Measurements from ENCODE around the gene TMEM256.
A peak's percentile ranks its signal among the peaks of the same experiment; 100 is the strongest.
"Not testable (repeated sequence)": the region's sequence is repeated elsewhere in the genome, so short reads cannot be mapped to it uniquely, and the experiment has no call there.

The TMEM256 gene

DNA sequence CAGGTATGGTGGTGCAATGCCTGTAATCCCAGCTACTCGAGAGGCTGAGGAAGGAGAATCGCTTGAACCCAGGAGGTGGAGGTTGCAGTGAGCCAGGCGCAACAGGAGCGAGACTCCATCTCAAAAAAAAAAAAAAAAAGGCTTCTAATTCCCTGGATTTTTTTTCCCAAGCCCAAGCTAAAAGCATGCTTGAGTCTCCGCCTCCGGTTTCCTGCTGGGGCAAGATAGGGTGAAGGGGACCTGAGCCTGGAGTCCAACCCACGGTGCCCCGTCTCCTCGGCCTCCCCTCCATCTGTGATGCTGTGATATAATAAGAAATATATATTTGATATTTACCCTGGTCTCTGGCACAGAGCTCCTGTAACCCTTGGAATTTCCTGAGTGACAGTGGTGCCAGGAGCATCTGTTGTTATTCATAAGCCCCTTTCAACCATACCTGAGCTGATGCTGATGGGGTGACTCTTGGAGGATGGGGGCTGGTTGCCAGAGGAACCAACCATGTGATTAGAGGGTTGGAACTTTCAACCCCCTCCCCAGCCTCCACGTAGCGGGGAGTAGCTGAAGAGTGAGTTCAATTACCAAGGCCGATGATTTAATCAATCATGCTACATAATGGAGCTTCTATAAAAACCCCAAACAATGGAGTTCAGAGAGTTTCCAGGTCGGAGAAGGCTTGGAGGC is 35.8 kb downstream of the TMEM256 start:
- Mint-ChIP-seq H3K27me3 (ENCODE audit: low read depth) (peaks cover 9% of the 10 kb centered on the region), H3K4me1 (ENCODE audit: low read depth) (no peaks in the 10 kb centered on the region)

DNA sequence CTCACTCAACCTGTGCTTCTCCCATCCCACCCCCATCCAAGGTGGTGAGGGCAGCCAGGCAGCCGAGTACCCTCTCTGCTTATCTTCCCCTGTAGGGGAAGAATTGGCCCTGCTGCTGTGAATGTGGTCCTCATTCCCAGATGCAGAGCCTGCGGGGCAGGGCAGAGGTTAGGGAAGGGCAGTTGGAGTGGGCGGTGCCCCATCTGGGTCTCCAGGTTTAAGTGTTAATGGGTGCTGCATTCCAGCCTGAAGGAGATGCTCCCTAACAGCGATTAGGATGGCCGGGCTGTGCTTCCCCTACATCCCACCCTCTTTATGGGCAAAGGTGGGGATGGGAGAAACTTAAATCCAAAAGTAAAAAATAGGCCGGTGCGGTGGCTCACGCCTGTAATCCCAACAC is 36.8 kb downstream of the TMEM256 start:
- Mint-ChIP-seq H3K4me3 (no peak overlapping the region), H3K9me3 (no peaks in the 10 kb centered on the region), H3K36me3 (ENCODE audit: low read depth) (no peaks in the 10 kb centered on the region), H3K27me3 (ENCODE audit: low read depth) (peaks cover 9% of the 10 kb centered on the region), H3K4me1 (ENCODE audit: low read depth) (no peaks in the 10 kb centered on the region), H3K27ac (no peak overlapping the region)

More for the DNA sequence above, 35.8 kb downstream of the TMEM256 start:
- Mint-ChIP-seq H3K36me3 (ENCODE audit: low read depth) (no peaks in the 10 kb centered on the region), H3K4me3 (no peak overlapping the region), H3K9me3 (no peaks in the 10 kb centered on the region), H3K27ac (no peak overlapping the region)

DNA sequence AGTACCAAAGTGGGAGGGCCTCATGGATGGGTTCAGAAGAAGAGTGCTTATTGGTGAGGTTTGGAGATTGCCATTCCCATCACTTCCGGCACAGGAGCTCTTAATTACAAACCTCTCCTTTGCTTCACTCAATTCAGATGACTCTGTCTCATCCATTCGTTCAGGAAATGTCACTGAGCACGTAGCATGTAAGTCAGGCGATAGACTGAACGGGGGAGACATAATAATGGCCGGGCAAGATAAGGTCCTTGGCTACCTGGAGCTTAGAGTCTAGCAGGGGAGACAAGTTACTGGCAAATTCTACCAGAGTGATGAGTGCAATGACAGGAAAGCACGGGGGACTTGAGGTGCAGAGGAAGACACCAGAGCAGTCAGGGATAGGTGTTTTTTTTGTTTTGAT is 37.9 kb downstream of the TMEM256 start:
- not testable (repeated sequence) for H3K4me3 Mint-ChIP-seq; H3K9me3 Mint-ChIP-seq; H3K27me3 Mint-ChIP-seq (ENCODE audit: low read depth); H3K4me1 Mint-ChIP-seq (ENCODE audit: low read depth); H3K27ac Mint-ChIP-seq; H3K36me3 Mint-ChIP-seq (ENCODE audit: low read depth)

DNA sequence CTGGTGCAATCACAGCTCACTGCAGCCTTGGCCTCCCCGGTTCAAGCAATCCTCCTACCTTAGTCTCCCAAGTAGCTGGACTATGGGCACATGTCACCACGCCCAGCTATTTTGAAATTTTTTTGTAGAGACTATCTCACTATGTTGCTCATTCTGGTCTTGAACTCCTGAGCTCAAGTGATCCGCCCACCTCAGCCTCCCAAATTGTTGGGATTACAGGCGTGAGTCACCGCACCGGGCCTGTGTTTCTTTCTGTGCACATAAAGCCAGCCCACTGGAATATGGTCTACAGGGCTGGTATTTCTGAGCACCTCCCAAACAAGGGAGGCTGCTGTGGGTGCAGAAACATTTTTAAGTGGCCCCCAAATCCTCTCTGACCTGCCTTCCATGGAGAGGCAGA is 40.6 kb downstream of the TMEM256 start:
- H3K36me3 Mint-ChIP-seq (ENCODE audit: low read depth) = no peaks in the 10 kb centered on the region
- no peak overlapping the region for H3K27ac Mint-ChIP-seq
- no peaks in the 10 kb centered on the region for H3K9me3 Mint-ChIP-seq
- H3K4me1 Mint-ChIP-seq (ENCODE audit: low read depth) = no peaks in the 10 kb centered on the region
- no peak overlapping the region for H3K4me3 Mint-ChIP-seq
- peaks cover 3% of the 10 kb centered on the region for H3K27me3 Mint-ChIP-seq (ENCODE audit: low read depth)

DNA sequence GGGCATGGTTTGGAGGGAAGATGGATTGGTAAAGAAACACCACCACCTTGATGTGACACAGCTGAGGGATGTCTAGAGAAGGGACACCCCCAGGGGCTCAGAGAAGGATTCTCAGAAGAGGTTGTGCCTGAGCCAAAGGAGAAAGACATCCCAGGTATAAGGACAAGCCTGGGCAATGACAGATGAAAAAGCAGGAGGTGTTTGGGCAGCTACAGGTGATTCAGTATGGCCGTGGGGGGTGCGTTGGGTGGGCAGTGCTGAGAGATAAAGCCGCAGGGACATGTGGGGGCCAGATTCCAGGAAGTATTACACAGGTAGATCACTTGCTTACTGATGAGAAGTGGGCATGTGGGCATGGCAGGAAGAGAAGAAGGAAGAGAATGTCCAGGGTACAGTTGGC is 42.0 kb downstream of the TMEM256 start:
- Mint-ChIP-seq H3K4me1 (ENCODE audit: low read depth) (no peaks in the 10 kb centered on the region), H3K4me3 (no peak overlapping the region), H3K27ac (no peak overlapping the region), H3K36me3 (ENCODE audit: low read depth) (no peaks in the 10 kb centered on the region), H3K27me3 (ENCODE audit: low read depth) (no peaks in the 10 kb centered on the region), H3K9me3 (no peaks in the 10 kb centered on the region)

DNA sequence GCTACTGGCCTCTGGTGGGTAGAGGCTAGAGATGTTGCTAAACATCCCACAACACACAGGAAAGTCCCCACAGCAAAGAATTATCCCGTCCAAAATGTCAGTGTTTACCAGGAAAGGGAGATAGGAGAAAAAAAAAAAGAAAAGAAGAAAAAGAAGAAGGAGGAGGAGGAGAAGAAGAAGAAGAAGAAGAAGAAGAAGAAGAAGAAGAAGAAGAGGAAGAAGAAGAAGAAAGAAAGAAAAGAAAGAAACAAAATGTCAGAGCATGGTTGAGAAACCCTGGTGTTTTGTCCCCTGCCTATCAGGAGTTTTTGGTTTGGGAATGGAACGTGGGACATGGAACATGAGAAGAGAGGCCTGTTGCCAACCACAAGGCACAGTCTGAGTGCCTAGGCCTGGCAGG is 46.5 kb downstream of the TMEM256 start:
- Mint-ChIP-seq H3K4me1 (ENCODE audit: low read depth) (peaks cover 27% of the 10 kb centered on the region), H3K9me3 (no peaks in the 10 kb centered on the region)

DNA sequence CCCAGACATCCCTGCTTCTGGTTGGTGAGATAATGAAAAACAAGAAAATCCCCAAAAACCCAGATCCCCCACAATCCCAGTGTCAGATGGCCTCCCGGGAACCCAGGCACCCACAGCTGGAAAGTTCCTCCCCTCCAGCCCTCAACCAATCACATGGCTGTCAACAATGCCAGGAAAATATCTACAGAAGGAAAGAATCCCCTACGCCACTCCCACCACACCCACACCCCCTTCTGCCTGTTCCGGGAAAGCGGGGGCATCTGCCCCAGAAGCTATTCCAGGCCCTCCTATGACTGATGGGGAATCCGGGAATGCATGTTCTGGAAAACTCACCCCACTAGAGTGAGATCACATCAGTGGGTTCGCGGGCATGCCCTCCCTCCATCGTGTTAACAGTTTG is 47.1 kb downstream of the TMEM256 start:
- Mint-ChIP-seq H3K4me3 (no peak overlapping the region), H3K9me3 (no peaks in the 10 kb centered on the region), H3K27ac (peak overlapping the region; percentile 41), H3K36me3 (ENCODE audit: low read depth) (peaks cover 8% of the 10 kb centered on the region), H3K27me3 (ENCODE audit: low read depth) (no peaks in the 10 kb centered on the region), H3K4me1 (ENCODE audit: low read depth) (peaks cover 28% of the 10 kb centered on the region)

More for the DNA sequence above, 46.5 kb downstream of the TMEM256 start:
- Mint-ChIP-seq H3K27me3 (ENCODE audit: low read depth) (no peaks in the 10 kb centered on the region), H3K27ac (no peak overlapping the region), H3K4me3 (no peak overlapping the region), H3K36me3 (ENCODE audit: low read depth) (peaks cover 7% of the 10 kb centered on the region)

DNA sequence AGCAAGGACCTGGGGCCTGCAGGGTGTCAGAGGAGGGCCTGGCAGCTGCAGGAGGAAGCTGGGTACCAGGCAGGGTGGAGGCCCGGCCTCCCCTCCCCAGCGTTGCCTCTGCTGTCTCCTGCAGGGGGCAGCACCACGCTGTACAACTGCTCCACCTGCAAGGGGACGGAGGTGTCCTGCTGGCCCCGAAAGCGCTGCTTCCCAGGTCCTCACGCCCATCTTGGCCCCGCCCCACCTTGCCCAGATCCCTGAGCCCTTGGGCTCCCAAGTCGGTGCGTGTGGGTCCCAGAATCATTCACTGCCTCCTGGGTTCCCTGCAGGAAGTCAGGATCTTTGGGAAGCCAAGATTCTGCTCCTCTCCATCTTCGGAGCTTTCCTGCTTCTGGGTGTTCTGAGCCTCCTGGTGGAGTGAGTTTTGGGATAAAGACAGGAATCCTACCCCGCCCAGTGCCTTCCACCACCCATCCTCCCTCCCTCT is 47.8 kb downstream of the TMEM256 start:
- H3K4me1 Mint-ChIP-seq (ENCODE audit: low read depth) = peaks cover 31% of the 10 kb centered on the region
- H3K36me3 Mint-ChIP-seq (ENCODE audit: low read depth) = peaks cover 11% of the 10 kb centered on the region
- H3K27ac Mint-ChIP-seq = peak overlapping the region; percentile 36
- H3K27me3 Mint-ChIP-seq (ENCODE audit: low read depth) = no peaks in the 10 kb centered on the region
- no peaks in the 10 kb centered on the region for H3K9me3 Mint-ChIP-seq
- H3K4me3 Mint-ChIP-seq = no peak overlapping the region

DNA sequence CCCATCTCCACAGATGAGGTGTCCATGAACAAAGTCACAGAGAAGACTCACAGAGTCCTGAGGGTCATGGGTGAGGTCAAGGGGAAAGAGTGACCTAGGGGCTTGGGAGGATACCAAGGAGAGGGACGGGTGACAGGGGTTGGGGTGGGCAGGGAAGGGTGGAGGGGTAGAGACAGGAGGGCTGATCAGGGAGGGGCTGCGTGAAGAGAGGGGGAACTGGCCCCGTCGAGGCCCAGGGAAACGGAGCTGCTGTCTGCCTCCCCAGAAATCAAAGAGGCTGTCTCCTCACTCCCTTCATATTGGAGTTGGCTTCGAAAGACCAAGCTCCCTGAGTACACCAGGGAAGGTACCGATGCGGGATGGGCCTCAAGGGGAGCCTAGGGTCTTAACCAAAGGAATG is 48.3 kb downstream of the TMEM256 start:
- H3K4me1 Mint-ChIP-seq (ENCODE audit: low read depth) = peaks cover 31% of the 10 kb centered on the region
- no peak overlapping the region for H3K4me3 Mint-ChIP-seq
- no peaks in the 10 kb centered on the region for H3K9me3 Mint-ChIP-seq
- peaks cover 11% of the 10 kb centered on the region for H3K36me3 Mint-ChIP-seq (ENCODE audit: low read depth)
- no peaks in the 10 kb centered on the region for H3K27me3 Mint-ChIP-seq (ENCODE audit: low read depth)
- no peak overlapping the region for H3K27ac Mint-ChIP-seq

DNA sequence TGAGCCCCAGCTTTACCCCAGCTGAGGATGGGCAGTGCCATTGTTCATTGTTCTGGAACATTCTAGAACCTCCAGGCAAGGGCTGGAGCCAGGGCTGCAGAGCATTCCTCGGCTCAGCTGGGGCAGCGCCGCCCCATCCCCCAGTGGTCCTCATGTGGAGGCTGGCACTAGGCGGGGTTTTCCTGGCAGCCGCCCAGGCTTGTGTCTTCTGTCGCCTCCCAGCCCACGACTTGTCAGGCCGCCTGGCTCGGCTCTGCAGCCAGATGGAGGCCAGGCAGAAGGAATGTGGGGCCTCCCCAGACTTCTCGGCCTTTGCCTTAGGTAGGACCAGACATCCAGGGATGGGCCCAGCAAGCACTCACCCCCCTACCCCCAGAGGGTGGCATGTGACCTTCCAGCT is 48.8 kb downstream of the TMEM256 start, which contains the start of gene TMEM95:
Gene TMEM95 (plus strand): TSS at position 104 of the 400 bp plus-strand sequence. CDS start 49 bp downstream, at position 153.
- Mint-ChIP-seq H3K4me1 (ENCODE audit: low read depth) (peaks cover 33% of the 10 kb centered on the region), H3K4me3 (peak within 1 kb of the TSS; percentile 41), H3K36me3 (ENCODE audit: low read depth) (peaks cover 11% of the 10 kb centered on the region), H3K27ac (peak within 1 kb of the TSS; percentile 86), H3K9me3 (no peaks in the 10 kb centered on the region), H3K27me3 (ENCODE audit: low read depth) (no peaks in the 10 kb centered on the region)

DNA sequence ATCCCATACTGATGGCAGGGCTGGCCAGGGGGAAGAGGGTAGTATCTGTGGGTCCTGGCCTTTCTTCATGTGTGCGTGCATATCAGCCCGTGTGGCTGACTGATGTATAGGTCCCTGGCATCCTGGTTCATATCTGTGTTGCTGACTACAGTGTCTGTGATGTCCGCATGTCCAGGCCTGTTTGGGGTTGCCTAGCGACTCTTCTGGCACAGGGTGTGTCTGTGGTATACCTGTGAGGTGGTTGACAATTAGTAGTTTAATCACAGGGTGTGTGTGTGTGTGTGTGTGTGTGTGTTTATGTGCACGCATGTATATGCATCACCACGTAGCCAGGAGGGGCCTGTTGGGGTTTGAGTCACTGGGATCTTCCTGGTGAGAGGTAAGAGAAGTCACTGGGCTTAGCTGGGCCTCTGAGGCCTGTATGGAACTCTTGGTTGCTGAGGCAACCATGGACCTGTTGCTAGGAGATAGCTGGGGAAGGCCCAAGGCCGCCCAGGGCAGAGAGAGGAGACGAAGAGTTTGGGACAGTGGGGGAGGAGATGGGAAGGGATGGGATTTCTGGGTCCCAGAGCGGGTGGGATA is 49.5 kb downstream of the TMEM256 start:
- no peaks in the 10 kb centered on the region for H3K27me3 Mint-ChIP-seq (ENCODE audit: low read depth)
- H3K36me3 Mint-ChIP-seq (ENCODE audit: low read depth) = peaks cover 16% of the 10 kb centered on the region
- peak overlapping the region; percentile 41 for H3K4me3 Mint-ChIP-seq
- H3K9me3 Mint-ChIP-seq = no peaks in the 10 kb centered on the region
- peaks cover 36% of the 10 kb centered on the region for H3K4me1 Mint-ChIP-seq (ENCODE audit: low read depth)
- H3K27ac Mint-ChIP-seq = peak overlapping the region; percentile 86
